SK-N-MC (cell line): ENCODE measurements around the gene EXT2.

Experiments used
- DNase-seq: peaks from one replicate; pipeline ENCODE4 v3.0.0-alpha.2; 2011; ENCODE audit warnings: low read depth, low spot score
- H3K27ac ChIP-seq: fragments of 200-600 bp; sonication (generic); 2 replicates; pipeline ENCODE4 v1.5.1; 2016; ENCODE audit warnings: mixed run types
- H3K36me3 ChIP-seq: fragments of 200-600 bp; sonication (generic); 2 replicates; pipeline ENCODE4 v1.6.1; 2017; ENCODE audit warnings: antibody characterized with exemption, low read length, mixed read lengths; ENCODE audit not compliant: insufficient read depth
- H3K4me3 ChIP-seq: fragments of 200-600 bp; sonication (generic); 2 replicates; pipeline ENCODE4 v1.5.1; 2016
- H3K9ac ChIP-seq: fragments of 200-600 bp; sonication (generic); 2 replicates; pipeline ENCODE4 v1.8.0; 2017; ENCODE audit warnings: mixed run types, mixed read lengths; ENCODE audit not compliant: insufficient read length
- H3K9me3 ChIP-seq: fragments of 200-600 bp; sonication (generic); 2 replicates; pipeline ENCODE4 v1.6.1; 2017; ENCODE audit warnings: low read depth, mild to moderate bottlenecking, antibody characterized with exemption, low read length, moderate library complexity, mixed read lengths
- EZH2 ChIP-seq: fragments of 200-600 bp; sonication (generic); IDR thresholded peaks from one replicate; pipeline ENCODE4 v1.6.1; 2017; ENCODE audit warnings: antibody characterized with exemption
- FOXP2 ChIP-seq: optimal IDR thresholded peaks from 2 replicates; pipeline ENCODE3; 2011; ENCODE audit warnings: mild to moderate bottlenecking, moderate library complexity; ENCODE audit not compliant: insufficient read depth; ENCODE audit errors: extremely low read length, control extremely low read depth
- POLR2AphosphoS5 ChIP-seq: IDR thresholded peaks from 2 replicates; pipeline ENCODE4 v1.6.1; 2012; ENCODE audit warnings: mild to moderate bottlenecking, low read depth, low read length, borderline replicate concordance

Gene EXT2

DNA sequence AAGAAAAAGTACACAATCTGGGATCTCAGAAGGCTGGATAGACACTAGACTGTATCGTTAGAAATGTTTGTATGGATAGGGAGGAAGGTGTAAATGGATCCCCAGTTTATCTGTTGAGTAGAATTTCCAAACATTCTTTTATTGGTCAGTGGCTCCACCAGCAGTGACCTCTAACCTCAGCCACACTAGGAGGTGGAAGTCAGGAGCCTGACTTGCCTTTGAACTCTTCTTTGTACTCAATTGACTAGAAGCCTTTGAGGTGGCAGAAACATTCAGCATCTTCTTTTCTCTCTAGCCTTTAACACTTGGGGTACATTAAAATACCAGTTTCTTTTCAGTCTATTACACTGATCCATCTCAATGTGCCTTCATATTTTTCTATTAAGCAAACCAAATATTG is 39.1 kb downstream of the EXT2 start:
- DNase-seq, result no peak
- Histone ChIP-seq H3K4me3 (no peak overlapping the region), H3K36me3 (0 out of 2 replicates have a peak, but pooled peaks cover 11% of the 10 kb centered on the region), H3K27ac (peak overlapping the region; percentile 33), H3K9me3 (no peaks in the 10 kb centered on the region), H3K9ac (no peak overlapping the region)
- TF ChIP-seq EZH2, result no peak
- TF ChIP-seq FOXP2, result no peak
- no peak for TF ChIP-seq POLR2AphosphoS5

DNA sequence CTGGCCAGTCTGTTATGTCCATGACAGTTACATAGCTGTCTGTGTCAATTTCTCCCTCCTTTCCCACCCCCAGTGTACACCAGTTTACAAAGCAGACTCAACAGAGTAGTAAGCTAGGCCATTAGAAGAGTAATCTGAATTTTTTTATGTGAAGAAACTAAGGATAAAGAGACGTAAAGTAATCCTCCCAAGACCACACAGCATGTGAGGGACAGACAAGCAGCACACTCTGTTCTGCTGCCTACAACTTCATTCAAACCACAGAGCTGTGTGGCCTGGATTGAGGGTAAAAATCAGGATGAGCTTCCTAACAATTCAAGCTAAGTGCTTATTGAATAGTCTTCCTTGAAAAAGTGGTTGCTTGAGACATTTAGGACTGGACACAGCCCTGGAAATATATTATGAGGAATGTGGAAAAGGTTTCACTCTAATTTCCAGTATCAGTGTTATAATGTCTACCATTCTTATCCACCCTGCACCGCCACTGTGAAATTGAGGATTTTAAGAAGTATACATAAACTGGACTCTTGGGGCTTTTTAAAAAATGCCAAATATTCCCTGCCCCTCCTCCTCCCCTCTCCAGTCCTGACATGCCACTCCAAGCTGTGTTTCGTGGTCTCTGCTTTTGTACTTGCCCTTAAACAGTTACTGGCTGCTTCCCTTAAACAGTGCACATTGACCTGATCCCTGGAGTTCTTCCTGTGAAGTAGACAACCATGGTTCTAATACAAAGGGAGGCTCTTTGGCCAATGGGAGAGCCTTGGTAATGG is 40.9 kb downstream of the EXT2 start:
- DNase-seq, result no peak
- Histone ChIP-seq H3K27ac (peak overlapping the region; percentile 68), H3K9me3 (no peaks in the 10 kb centered on the region), H3K9ac (no peak overlapping the region), H3K4me3 (no peak overlapping the region), H3K36me3 (no peaks in the 10 kb centered on the region)
- no peak for TF ChIP-seq FOXP2
- TF ChIP-seq EZH2, result no peak
- no peak for TF ChIP-seq POLR2AphosphoS5

DNA sequence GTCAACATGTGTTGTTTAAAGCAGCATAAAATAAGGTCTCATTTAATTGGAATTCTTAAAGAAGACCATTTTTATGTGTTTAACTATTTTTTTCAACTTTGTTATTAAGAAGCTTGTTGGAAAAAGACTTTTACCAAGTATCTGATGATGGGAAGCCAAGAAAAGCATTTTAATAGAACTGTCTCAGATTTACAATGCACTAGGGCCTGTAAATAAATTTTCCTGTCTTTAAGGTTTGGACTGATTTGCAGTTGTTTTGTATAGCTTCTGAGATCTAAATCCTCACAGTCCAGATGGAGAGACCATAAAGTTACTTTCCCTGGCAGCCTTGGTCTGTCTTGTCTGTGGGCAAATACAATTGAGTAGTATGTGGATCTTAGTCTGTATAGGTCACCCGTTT is 41.6 kb downstream of the EXT2 start:
- no peak for TF ChIP-seq FOXP2
- TF ChIP-seq EZH2, result no peak
- no peak for TF ChIP-seq POLR2AphosphoS5
- Histone ChIP-seq H3K36me3 (no peaks in the 10 kb centered on the region), H3K27ac (peak overlapping the region; percentile 68), H3K9me3 (no peaks in the 10 kb centered on the region), H3K4me3 (no peak overlapping the region), H3K9ac (no peak overlapping the region)
- no peak for DNase-seq

DNA sequence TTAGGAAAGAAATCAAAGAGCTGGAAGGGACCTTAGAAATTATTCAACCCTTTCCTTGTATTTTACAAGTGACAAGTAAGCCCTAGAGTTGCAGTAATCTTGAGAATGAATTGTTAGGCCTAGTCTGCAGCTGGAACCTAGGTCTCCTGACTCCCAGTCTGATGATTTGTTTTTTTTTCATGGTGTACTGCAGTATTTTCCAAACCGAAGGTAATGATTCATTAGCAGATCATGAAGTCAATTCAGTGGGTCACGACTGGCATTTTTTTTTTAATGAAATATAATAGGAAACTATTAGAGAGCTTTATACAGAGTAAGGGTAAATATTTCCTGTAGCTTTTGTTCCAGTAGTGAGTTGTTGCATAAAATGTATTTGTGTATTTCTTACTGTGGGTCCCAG is 42.8 kb downstream of the EXT2 start:
- H3K27ac ChIP-seq, result peak overlapping the region; percentile 61
- DNase-seq, result no peak
- H3K9me3 ChIP-seq, result no peaks in the 10 kb centered on the region
- H3K9ac ChIP-seq, result no peak overlapping the region
- no peaks in the 10 kb centered on the region for H3K36me3 ChIP-seq
- no peak overlapping the region for H3K4me3 ChIP-seq
- TF ChIP-seq FOXP2 (no peak), POLR2AphosphoS5 (no peak), EZH2 (no peak)

GRCh38 chr11:44138980-44139379 is 43.5 kb downstream of the EXT2 start:
- Histone ChIP-seq H3K27ac (peak overlapping the region; percentile 61), H3K9me3 (no peaks in the 10 kb centered on the region), H3K4me3 (peak overlapping the region; percentile 43; the same call in 1 of the 2 replicates), H3K9ac (no peak overlapping the region), H3K36me3 (no peaks in the 10 kb centered on the region)
- no peak for TF ChIP-seq FOXP2
- no peak for TF ChIP-seq POLR2AphosphoS5
- no peak for TF ChIP-seq EZH2
- DNase-seq, result no peak

GRCh38 chr11:44139565-44140330 is 44.3 kb downstream of the EXT2 start:
- TF ChIP-seq POLR2AphosphoS5 (no peak), FOXP2 (no peak), EZH2 (no peak)
- H3K9ac ChIP-seq, result no peak overlapping the region
- no peak for DNase-seq
- H3K27ac ChIP-seq, result peak overlapping the region; percentile 61; the same call in 1 of the 2 replicates
- no peaks in the 10 kb centered on the region for H3K9me3 ChIP-seq
- H3K4me3 ChIP-seq, result peak overlapping the region; percentile 43; the same call in 1 of the 2 replicates
- no peaks in the 10 kb centered on the region for H3K36me3 ChIP-seq

GRCh38 chr11:44140372-44140771 is 44.9 kb downstream of the EXT2 start:
- Histone ChIP-seq H3K9me3 (no peaks in the 10 kb centered on the region), H3K36me3 (0 out of 2 replicates have a peak, but pooled peaks cover 1% of the 10 kb centered on the region), H3K27ac (0 out of 2 replicates have a peak overlapping the region, but pooled peaks have one; percentile 33), H3K4me3 (no peak overlapping the region), H3K9ac (no peak overlapping the region)
- DNase-seq, result no peak
- TF ChIP-seq EZH2 (no peak), POLR2AphosphoS5 (no peak), FOXP2 (no peak)

DNA sequence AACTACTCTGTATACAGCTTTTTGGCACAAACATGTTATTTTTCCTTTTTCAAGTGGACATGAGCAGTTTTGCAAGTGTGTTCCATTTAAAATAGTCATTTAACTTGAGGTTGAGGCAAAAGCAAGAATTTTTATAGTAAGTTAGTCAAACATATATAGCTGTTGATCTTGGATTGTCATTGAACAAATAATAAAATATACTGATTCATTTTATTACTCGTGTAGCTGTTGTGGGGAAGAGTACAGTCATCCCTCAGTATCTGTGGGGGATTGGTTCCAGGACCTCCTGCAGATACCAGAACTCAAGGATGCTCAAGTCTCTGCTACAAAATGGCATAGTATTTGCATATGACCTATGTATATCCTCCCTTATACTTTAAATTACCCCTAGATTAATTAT is 45.3 kb downstream of the EXT2 start:
- no peak overlapping the region for H3K27ac ChIP-seq

More for the DNA sequence above, 45.3 kb downstream of the EXT2 start:
- no peak overlapping the region for H3K4me3 ChIP-seq
- H3K9ac ChIP-seq, result no peak overlapping the region
- TF ChIP-seq FOXP2 (no peak), EZH2 (no peak), POLR2AphosphoS5 (no peak)
- H3K9me3 ChIP-seq, result no peaks in the 10 kb centered on the region
- no peak for DNase-seq
- peaks cover 5% of the 10 kb centered on the region; the same call in 1 of the 2 replicates for H3K36me3 ChIP-seq
